T-helper 1 cell (primary cell): ENCODE data around the gene OVCA2.
"Not testable (repeated sequence)": the region's sequence is repeated elsewhere in the genome, so short reads cannot be mapped to it uniquely, and the experiment has no call there.

Experiments used
- DNase-seq, 5 donors: peaks; one replicate each; pipeline ENCODE4 v3.0.0-alpha.2; 2012 to 2020
- total RNA-seq, 4 donors: gene quantifications; one replicate each; lab custom pipeline; 2026; lab: John Stamatoyannopoulos, UW

Gene OVCA2
- 0 reads per million in 4 donors for total RNA-seq

GRCh38 chr17:2041561-2042389, at the start of gene OVCA2:
OVCA2 (plus strand) TSS chr17:2042022; CDS start chr17:2042048, 26 bp downstream.
- DNase-seq = peak; percentile 95 to 98 (median 96)

- no peak for DNase-seq
Measured at GRCh38 chr17:1992541-1992940, 49.3 kb upstream of the OVCA2 start.

DNA sequence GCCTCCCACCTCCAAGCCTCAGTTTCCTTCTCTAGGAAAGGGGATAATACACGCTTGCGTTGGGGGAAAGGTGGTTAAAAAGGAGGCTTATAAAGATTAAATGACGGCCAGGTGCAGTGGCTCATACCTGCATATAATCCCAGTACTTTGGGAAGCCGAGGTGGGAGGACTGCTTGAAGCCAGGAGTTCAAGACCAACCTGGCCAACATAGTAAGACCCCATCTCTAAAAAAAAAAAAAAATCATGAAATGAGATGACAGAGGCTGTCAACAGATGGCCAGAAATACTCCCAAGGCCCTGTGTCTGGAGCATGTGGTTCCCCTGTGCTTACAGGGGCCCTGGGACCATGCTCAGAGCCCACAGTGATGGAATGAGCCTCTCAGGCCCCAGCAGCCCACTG, 47.1 kb upstream of the OVCA2 start:
- no peak for DNase-seq

GRCh38 chr17:1995321-1995892, 46.4 kb upstream of the OVCA2 start:
- no peak for DNase-seq

GRCh38 chr17:1995907-1996799, 45.7 kb upstream of the OVCA2 start:
- no peak for DNase-seq

- DNase-seq = no peak
Measured at GRCh38 chr17:1996800-1997288, 45.0 kb upstream of the OVCA2 start.

- DNase-seq = no peak
Measured at GRCh38 chr17:1997289-1997926, 44.4 kb upstream of the OVCA2 start.

- no peak for DNase-seq
Measured at GRCh38 chr17:1997927-1998742, 43.7 kb upstream of the OVCA2 start.

DNA sequence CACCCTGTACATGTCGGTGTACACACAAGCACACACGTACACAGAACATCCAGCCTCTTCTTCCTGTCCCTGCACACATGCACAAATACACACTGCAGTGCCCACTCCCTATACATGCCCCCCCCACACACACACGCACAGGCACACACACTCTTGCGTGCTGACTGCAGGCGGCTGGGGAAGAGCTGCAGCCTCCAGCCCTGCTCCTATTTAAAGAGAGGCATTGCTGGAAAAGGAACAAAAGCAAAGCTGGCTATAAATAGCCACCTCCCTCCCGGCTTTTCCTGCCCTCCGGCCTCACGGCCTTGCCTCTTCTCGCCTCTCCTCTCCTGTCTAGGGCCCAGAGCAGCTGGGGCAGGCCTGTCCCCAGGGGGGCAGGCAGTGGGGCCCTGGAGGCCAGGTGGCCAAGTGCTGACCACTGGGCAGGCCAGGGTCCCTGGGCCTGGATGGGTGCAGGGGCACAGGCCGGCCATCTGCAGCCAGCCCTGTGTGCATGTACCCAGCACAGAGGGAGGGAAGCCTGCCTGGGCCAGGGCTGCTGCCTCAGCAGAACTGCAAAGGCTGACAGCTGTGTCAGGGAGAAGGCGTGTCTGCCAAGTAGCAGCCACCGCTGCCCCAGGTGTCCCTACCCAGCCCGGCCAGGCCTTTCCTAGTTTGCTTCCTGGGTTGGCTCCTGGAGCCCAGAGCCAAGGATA, 42.1 kb upstream of the OVCA2 start:
- no peak for DNase-seq

GRCh38 chr17:2002767-2003329, 39.0 kb upstream of the OVCA2 start:
- DNase-seq = no peak

DNA sequence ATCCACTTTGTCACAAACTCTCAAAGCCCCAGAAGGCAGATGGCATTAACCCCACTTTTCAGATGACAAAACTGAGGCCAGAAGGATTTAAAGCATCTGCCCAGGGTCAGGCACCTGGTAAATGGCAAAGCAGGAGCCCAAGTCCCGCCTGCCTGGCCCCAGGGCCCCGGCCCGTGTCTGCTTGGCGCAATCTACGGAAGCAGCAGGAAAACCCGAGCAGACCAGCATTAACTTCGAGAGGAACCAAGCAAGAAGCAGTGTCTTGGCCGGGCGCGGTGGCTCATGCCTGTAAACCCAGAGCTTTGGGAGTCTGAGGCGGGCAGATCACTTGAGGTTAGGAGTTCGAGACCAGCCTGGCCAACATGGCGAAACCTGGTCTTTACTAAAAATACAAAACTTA, 38.3 kb upstream of the OVCA2 start:
- no peak for DNase-seq

DNA sequence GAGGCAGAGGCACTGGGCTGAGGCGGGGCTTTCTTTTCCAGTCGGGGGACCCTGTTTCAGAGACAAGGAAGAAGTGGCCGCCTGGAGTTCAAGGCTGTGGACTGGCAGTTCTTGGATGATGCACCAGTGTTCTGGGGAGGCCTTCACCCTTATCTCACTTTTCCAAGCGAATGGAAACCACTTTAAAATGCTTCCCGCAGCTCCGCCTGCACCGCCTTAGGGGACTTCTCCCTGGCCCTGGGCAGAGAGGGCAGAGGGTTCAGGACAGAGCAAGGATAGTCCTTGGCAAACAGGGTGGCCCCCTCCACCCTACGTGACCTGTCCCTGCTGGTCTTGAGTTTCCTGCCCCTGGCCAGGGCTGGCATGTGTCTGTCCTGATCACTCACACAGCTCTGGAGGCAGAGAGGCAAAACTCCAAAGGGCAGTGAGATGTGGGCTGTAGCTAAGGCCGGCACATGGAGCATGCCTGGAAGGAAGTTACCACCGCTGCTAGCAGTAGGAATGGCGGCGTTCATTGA, 37.3 kb upstream of the OVCA2 start:
- no peak for DNase-seq

DNA sequence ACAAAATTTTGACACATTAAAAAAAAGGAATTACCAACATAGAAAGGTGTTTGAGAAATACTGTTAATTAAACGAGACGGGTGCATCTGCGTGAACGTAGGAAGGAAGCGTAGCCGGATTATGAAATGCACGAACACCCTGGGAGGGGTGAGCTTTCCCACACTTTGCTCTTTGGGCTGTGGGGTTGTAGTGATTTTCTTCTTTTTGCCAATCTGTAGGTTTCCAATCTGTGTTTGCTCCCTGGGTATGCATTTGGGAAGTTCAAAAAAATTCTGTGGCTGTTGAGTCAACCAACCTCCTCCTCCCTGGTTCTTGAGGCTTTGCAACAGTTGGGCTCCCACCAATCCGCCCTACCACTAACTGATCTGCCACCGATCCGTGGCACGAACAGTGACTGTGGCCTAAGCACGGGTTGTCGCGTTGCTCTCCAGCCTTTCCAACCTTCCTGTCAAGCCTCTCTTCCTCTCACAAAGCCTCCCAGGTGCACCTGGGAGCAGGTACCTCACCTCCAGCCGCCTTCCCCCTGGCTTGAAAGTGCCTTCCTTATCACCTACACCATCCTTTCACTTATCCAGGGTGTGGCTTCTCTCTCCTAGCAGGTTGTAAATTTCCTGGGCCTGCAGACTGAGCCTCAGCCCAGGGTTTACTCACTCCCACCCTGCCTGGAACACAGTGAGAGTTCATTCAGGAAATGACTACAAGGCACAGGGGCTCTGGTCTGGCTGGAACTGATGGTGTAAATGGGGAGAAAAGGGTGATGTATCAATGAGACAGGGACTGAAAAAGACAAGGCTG, 33.3 kb upstream of the OVCA2 start:
- DNase-seq = no peak

DNA sequence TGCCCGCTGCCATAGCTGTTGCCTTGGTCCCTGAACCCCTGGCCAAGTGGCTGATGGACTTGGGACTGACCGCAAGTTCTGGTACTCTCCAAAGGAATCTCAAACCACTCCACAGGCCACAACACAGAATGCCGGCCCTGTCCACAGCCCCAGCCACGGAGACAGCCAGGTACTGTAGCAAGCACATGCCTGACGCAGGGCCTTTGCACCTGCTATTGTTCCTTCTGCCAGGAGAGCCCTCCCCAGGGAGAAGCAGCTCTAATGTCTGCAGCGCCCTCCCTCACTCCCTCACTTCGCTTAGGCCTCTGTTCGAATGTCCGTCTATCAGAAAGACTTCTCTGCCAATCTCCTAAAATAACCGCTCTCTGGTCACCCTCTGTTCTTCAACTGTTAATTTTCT, 32.1 kb upstream of the OVCA2 start:
- DNase-seq = no peak

DNA sequence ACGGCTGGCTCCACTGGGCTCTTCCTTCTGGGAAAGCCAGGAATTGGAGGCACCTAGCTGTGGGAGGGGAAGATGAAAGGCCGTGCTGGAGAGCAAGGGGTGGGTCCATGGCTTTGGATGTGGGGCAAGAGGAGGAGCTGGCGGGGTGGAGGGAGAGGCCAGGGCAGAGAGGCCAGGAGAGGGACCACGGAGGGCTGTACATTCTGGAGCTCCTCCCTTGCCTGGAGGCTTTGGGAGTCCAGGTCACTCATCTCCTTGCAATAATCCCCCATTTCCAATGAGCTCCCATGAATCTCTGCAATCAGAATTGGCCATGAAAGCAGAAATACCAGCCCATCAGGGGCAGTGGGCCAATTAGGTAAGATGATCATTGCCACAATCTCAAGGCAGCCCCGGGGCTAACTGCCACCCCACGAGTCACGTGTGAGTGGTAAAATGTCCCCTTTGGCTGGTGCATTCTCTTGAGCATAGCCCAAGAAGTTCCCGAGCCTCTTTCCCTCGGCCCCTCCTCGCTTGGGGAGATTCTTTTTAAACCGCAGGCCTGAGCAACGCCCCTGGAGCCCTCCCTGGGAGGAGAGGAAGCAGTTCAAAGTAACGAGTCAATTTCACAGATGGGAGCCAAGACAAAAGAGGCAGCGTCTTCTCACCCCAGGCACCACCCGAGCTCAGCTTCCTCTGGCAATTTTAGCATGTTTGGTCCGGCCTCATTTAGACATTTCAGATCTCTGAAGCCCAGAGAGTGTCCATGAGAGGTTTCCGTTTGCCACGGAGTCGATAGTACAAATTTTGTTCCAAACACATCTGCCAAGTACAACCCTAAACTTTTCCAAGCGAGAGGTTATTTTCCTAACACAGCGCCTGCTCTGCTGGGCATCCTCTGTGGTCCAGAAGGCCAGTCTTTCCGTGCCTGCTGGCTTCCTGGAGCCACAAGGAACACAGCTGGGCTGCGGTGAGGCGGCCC, 30.1 kb upstream of the OVCA2 start:
- DNase-seq = no peak

DNA sequence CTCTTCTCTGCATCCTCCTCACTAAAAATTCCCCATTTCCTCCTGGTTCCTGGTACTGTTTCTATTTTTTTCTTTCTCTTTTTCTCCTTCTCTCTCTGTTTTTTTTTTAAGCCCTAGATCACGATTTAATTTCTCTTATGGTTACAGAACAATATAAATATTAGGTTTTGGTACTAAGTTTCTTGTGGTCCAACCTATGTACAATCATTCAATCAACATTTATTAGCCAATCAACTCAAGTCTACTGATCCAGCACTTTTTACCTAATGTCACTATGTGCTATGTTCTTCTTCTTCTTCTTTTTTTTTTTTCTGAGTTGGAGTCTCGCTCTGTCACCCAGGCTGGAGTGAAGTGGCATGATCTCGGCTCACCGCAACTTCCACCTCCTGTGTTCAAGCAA, 29.3 kb upstream of the OVCA2 start:
- DNase-seq = no peak

DNA sequence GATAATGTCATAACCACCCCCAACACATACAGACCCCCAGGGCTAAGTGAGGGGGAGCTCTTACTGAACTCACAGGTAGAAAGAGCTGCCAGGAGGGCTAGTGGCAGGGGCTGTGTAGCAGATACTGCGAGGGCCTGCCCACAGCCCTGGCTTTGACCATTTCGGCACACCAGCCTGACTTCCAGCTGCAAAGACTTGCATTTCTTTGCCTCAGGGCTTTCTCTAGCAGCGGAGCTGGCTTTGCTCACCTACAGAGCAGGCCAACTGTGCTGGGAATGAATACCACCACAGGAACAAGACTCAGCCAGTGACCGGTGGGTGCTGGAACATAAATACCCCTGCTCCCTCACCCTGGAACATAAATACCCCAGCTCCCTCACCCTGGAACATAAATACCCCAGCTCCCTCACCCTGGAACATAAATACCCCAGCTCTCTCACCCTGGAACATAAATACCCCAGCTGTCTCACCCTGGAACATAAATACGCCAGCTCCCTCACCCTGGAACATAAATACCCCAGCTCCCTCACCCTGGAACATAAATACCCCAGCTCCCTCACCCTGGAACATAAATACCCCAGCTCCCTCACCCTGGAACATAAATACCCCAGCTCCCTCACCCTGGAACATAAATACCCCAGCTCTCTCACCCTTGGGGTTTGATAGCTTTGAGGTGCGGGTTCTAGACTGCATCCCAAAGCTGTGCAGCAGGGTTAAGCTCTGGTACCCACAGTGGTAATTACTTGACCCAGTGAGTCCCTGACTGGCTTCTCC, 28.4 kb upstream of the OVCA2 start:
- not testable (repeated sequence) for DNase-seq

- DNase-seq = no peak
Measured at GRCh38 chr17:2013994-2014317, 27.9 kb upstream of the OVCA2 start.
